K562 (cell line): ENCODE results near the gene SATB2. TPM values are rescaled to one million over a fixed set of nuclear protein-coding genes. Genes with fewer than 3 reads are reported as not detected.

Source experiments
- ATAC-seq: fragments of 200-7000 bp; cut with Tn5 transposase; 3 replicates; pipeline ENCODE4 v1.9.1; 2020; ENCODE audit warnings: moderate library complexity
- BruUV-seq: library from RNA; stranded (reverse); fragments of 400-500 nt; replicated peaks from 2 replicates; lab custom pipeline; 2021; lab: Mats Ljungman, UMichigan
- CTCF ChIA-PET: fragments of 300-600 bp; formaldehyde crosslinking; extraction: SDS; loops from one replicate; lab custom pipeline; 2021; ENCODE audit warnings: low intra/inter-chr PET ratio; lab: Yijun Ruan, JAX
- POLR2A ChIA-PET: fragments of 300-600, 350-650 bp; sonication (Branson Sonifier 250); formaldehyde crosslinking; extraction: SDS; loops from one replicate; lab custom pipeline; 2021; ENCODE audit warnings: antibody characterized with exemption, inconsistent platforms; lab: Yijun Ruan, JAX
- DNase-seq, 4 experiments: peaks; one replicate each; pipeline versions ENCODE4 v3.0.0 to v3.0.0-alpha.2; 2011 to 2018; ENCODE audit warnings: low spot score in 3 of 4, mixed read lengths in 3 of 4; ENCODE audit errors: extremely low read depth in 1 of 4
- FAIRE-seq: peaks from 2 replicates; lab custom pipeline; 2011; peaks lifted over from hg19 to GRCh38; lab: Jason Lieb, UNC
- H2AFZ ChIP-seq: 2 replicates; pipeline ENCODE4 v1.6.0; 2011; ENCODE audit warnings: low read depth, low read length, control low read depth, inconsistent platforms
- H3K27ac ChIP-seq: fragments of 200-600 bp; 3 replicates; pipeline ENCODE4 v1.8.0; 2011; ENCODE audit warnings: low read depth, mild to moderate bottlenecking, control low read depth, inconsistent platforms, low read length, moderate library complexity, mixed read lengths; ENCODE audit errors: extremely low read depth
- H3K27me3 ChIP-seq, 2 experiments: fragments of 300-600 bp in 1 of 2; 2 replicates in 1 of 2; 3 replicates in 1 of 2; pipeline versions ENCODE4 v1.6.0 to v1.8.0; 2011; ENCODE audit warnings: inconsistent platforms in 2 of 2, low read length in 2 of 2, mild to moderate bottlenecking in 1 of 2, mixed read lengths in 1 of 2, moderate library complexity in 1 of 2; ENCODE audit not compliant: control insufficient read depth in 2 of 2, insufficient read depth in 2 of 2
- H3K36me3 ChIP-seq: fragments of 300-600 bp; 3 replicates; pipeline ENCODE4 v1.8.0; 2011; ENCODE audit warnings: mild to moderate bottlenecking, low read length, inconsistent platforms; ENCODE audit not compliant: control insufficient read depth, insufficient read depth
- H3K4me1 ChIP-seq, 2 experiments: fragments of 200-600 bp in 1 of 2; replicated peaks in 1 of 2; 2 replicates in 1 of 2; 3 replicates in 1 of 2; pipeline versions ENCODE4 v1.5.1 to v1.8.0; 2011; ENCODE audit warnings: inconsistent platforms in 2 of 2, low read length in 2 of 2, mild to moderate bottlenecking in 1 of 2, mixed read lengths in 1 of 2, moderate library complexity in 1 of 2; ENCODE audit not compliant: control insufficient read depth in 2 of 2, insufficient read depth in 2 of 2
- H3K4me2 ChIP-seq: 2 replicates; pipeline ENCODE4 v1.6.1; 2011; ENCODE audit warnings: low read length, control low read depth, inconsistent platforms, mixed read lengths; ENCODE audit not compliant: insufficient read depth
- H3K4me3 ChIP-seq: fragments of 200-600 bp; sonication (generic), shearing (Covaris generic); 2 replicates; pipeline ENCODE4 v1.5.1; 2016; ENCODE audit warnings: control low read depth, inconsistent platforms
- H3K79me2 ChIP-seq: fragments of 200-600 bp; 3 replicates; pipeline ENCODE4 v1.8.0; 2011; ENCODE audit warnings: low read length, inconsistent platforms; ENCODE audit not compliant: control insufficient read depth, insufficient read depth
- H3K9ac ChIP-seq, 2 experiments: 2 replicates each; pipeline versions ENCODE4 v1.6.0 to v1.6.1; 2011; ENCODE audit warnings: low read depth in 2 of 2, low read length in 2 of 2, control low read depth in 1 of 2, inconsistent platforms in 1 of 2, mild to moderate bottlenecking in 1 of 2, mixed read lengths in 1 of 2; ENCODE audit not compliant: insufficient read depth in 1 of 2
- H3K9me1 ChIP-seq: one replicate; pipeline ENCODE4 v1.6.0; 2011; ENCODE audit warnings: inconsistent platforms, mild to moderate bottlenecking, low read length, moderate library complexity; ENCODE audit not compliant: control insufficient read depth, insufficient read depth
- H3K9me3 ChIP-seq: replicated peaks from 2 replicates; pipeline ENCODE4 v1.5.1; 2011; ENCODE audit warnings: low read depth, low read length, inconsistent platforms; ENCODE audit not compliant: control insufficient read depth, insufficient read depth
- H4K20me1 ChIP-seq: replicated peaks from 2 replicates; pipeline ENCODE4 v1.6.1; 2011; ENCODE audit warnings: low read length, inconsistent platforms, mixed read lengths; ENCODE audit not compliant: control insufficient read depth, insufficient read depth
- CBFB ChIP-seq: sonication (generic); formaldehyde crosslinking; IDR thresholded peaks from 2 replicates; pipeline ENCODE4 v1.4.0; 2020; ENCODE audit warnings: mild to moderate bottlenecking, missing genetic modification reagents
- GTF3C2 ChIP-seq: IDR thresholded peaks from 3 replicates; pipeline ENCODE4 v1.6.1; 2011; ENCODE audit warnings: borderline replicate concordance, mild to moderate bottlenecking, moderate library complexity; ENCODE audit not compliant: insufficient read length; ENCODE audit errors: extremely low read depth
- HMG20A ChIP-seq: fragments of 450-650 bp; formaldehyde crosslinking; conservative IDR thresholded peaks from 2 replicates; pipeline ENCODE4 v1.4.0; 2020; ENCODE audit warnings: mild to moderate bottlenecking, mixed read lengths
- MLLT1 ChIP-seq, 2 experiments: fragments of 450-650 bp; IDR thresholded peaks; 2 replicates each; pipeline ENCODE4 v1.6.1; 2016
- MYBL2 ChIP-seq, 2 experiments: fragments of 450-650 bp in 1 of 2; sonication (generic) in 1 of 2; formaldehyde crosslinking in 1 of 2; IDR thresholded peaks; 2 replicates each; pipeline versions ENCODE4 v1.6.1 to v1.8.1; 2017 to 2022; ENCODE audit warnings: borderline replicate concordance in 1 of 2, inconsistent platforms in 1 of 2, low read depth in 1 of 2, mild to moderate bottlenecking in 1 of 2, missing genetic modification reagents in 1 of 2, moderate library complexity in 1 of 2
- RBM39 ChIP-seq: fragments of 200-400 bp; formaldehyde crosslinking; optimal IDR thresholded peaks from 2 replicates; pipeline ENCODE3; 2018; ENCODE audit warnings: low read depth, low read length
- THAP7 ChIP-seq: fragments of 250-450 bp; sonication (Bioruptor Pico); IDR thresholded peaks from 2 replicates; pipeline ENCODE4 v1.5.0; 2021
- XRCC3 ChIP-seq: fragments of 450-650 bp; IDR thresholded peaks from 2 replicates; pipeline ENCODE4 v1.6.1; 2017; ENCODE audit warnings: mild to moderate bottlenecking, moderate library complexity
- ZNF696 ChIP-seq: fragments of 250-450 bp; sonication (Bioruptor Pico); conservative IDR thresholded peaks from 2 replicates; pipeline ENCODE4 v1.4.0; 2020; ENCODE audit warnings: mild to moderate bottlenecking, moderate library complexity
- ZNF785 ChIP-seq: fragments of 250-450 bp; sonication (Bioruptor Pico); IDR thresholded peaks from 2 replicates; pipeline ENCODE4 v1.4.0; 2020; ENCODE audit warnings: mild to moderate bottlenecking
- WGBS: fragments of 100-300 bp; shearing (Covaris generic); methylation state at CpG from one replicate; pipeline ENCODE4 v1.1.6; 2016; ENCODE audit warnings: low coverage, mixed read lengths; ENCODE audit not compliant: insufficient coverage; ENCODE audit errors: missing lambda C conversion rate; 5-methylcytosine and 5-hydroxymethylcytosine counted together
- in situ Hi-C: fragments of 300-500 bp; cut with MboI; formaldehyde crosslinking; loops from 4 replicates; pipeline ENCODE4 v1.15.0; 2018; ENCODE audit warnings: inconsistent platforms, mixed read lengths
- intact Hi-C: fragments of 100-400 bp; cut with micrococcal nuclease; formaldehyde crosslinking; loops from 2 replicates; pipeline ENCODE4 v1.14.2; 2022
- polyA plus RNA-seq, 8 experiments: library from polyadenylated mRNA; depleted of rRNA in 4 of 8; stranded (reverse) in 5 of 8; unstranded in 3 of 8; fragments of >200 nt; fragmentation: Nextera tagmentation in 2 of 8; fragmentation: Illumina TruSeq in 1 of 8; extraction: Ambion mirVana in 2 of 8; extraction: Trizol in 1 of 8; gene quantifications; 2 replicates each; pipeline versions ENCODE4 v1.2.1 to v1.2.3, GENCODE V29; 2011 to 2014; ENCODE audit warnings: inconsistent platforms in 1 of 8, missing spikeins in 1 of 8
- total RNA-seq, 7 experiments: library from RNA; depleted of rRNA in 6 of 7; stranded (reverse); fragments of >200 nt in 6 of 7; fragmentation: Illumina TruSeq in 2 of 7; extraction: Trizol in 2 of 7; gene quantifications; 2 replicates each; pipeline versions ENCODE4 v1.2.1 to v1.2.3, GENCODE V29; 2011 to 2021; ENCODE audit warnings: low replicate concordance in 1 of 7

Gene SATB2
- total and polyA plus RNA-seq, 9 of the 15 experiments (the other 6 are each of a cell fraction or from before 2014, with no cell fraction given): 4.5 to 34.0 (median 15.1) TPM

- no peak for TF ChIP-seq ZNF696 (CRISPR knock-in tag)
- no peak for TF ChIP-seq CBFB (CRISPR knock-in tag)
Measured at GRCh38 chr2:199288424-199288823, 169.3 kb downstream of the SATB2 start (continued).

- intact Hi-C loops: no loop called here
- POLR2A ChIA-PET: no interaction called here
- ATAC-seq: no peak
- DNase-seq: no peak
- no peaks in the 10 kb centered on the region for H3K4me1 ChIP-seq
- in situ Hi-C loops: no loop called here
- TF ChIP-seq MLLT1 (IDR thresholded peaks at IDR 0.05) (no peak), HMG20A (no peak), ZNF785 (CRISPR knock-in tag) (no peak), THAP7 (CRISPR knock-in tag) (no peak), ZNF696 (CRISPR knock-in tag) (no peak), MYBL2 (IDR thresholded peaks at IDR 0.05; ENCODE audit: low read depth) (no peak), MYBL2 (CRISPR knock-in tag; IDR thresholded peaks at IDR 0.05; ENCODE audit: borderline replicate concordance) (no peak), GTF3C2 (no peak), RBM39 (no peak), XRCC3 (no peak)
- CTCF ChIA-PET: no interaction called here
- no TSS peak for BruUV-seq
- H3K27ac ChIP-seq: no peak overlapping the region
- H3K79me2 ChIP-seq: peaks cover 5% of the 10 kb centered on the region; the same call in 2 of the 3 replicates
- no peak overlapping the region for H3K9ac ChIP-seq
- no peak overlapping the region for H3K4me2 ChIP-seq
- H3K36me3 ChIP-seq: peaks cover 10% of the 10 kb centered on the region; the same call in 2 of the 3 replicates
- no peak for FAIRE-seq
- H3K9me3 ChIP-seq: no peaks in the 10 kb centered on the region
- H3K4me3 ChIP-seq: no peak overlapping the region
- no peak overlapping the region for H2AFZ ChIP-seq
- H3K27me3 ChIP-seq: no peaks in the 10 kb centered on the region
- H3K9me1 ChIP-seq: no peaks in the 10 kb centered on the region
- 71% methylated on average over 2 of the region's 3 CpGs for WGBS
- H4K20me1 ChIP-seq: no peaks in the 10 kb centered on the region
Measured at GRCh38 chr2:199282309-199282708, 175.4 kb downstream of the SATB2 start.
